H1 (cell line): ENCODE data around the gene SFT2D1. TPM values are rescaled to one million over a fixed set of nuclear protein-coding genes. Genes with fewer than 3 reads are reported as not detected.

Source experiments
- CTCF ChIA-PET: fragments of 300-600 bp; sonication (Branson Sonifier 250); formaldehyde crosslinking; loops from one replicate; lab custom pipeline; 2021; ENCODE audit not compliant: partially characterized antibody; lab: Charles Lee
- POLR2A ChIA-PET: fragments of 300-600 bp; sonication (Branson Sonifier 250); formaldehyde crosslinking; loops from one replicate; lab custom pipeline; 2021; ENCODE audit warnings: inconsistent platforms; ENCODE audit not compliant: partially characterized antibody; lab: Charles Lee
- DNase-seq, 2 experiments: peaks; one replicate each; pipeline versions ENCODE4 v3.0.0 to v3.0.0-alpha.2; 2010 to 2022; ENCODE audit warnings: low spot score in 2 of 2, low read depth in 1 of 2, mixed read lengths in 1 of 2
- FAIRE-seq: peaks from 2 replicates; lab custom pipeline; 2011; peaks lifted over from hg19 to GRCh38; lab: Jason Lieb, UNC
- H2AFZ ChIP-seq: 2 replicates; pipeline ENCODE4 v1.8.1; 2012; ENCODE audit warnings: low read length, inconsistent platforms
- H2AK5ac ChIP-seq: 2 replicates; pipeline ENCODE4 v1.6.1; 2013; ENCODE audit warnings: low read depth, low read length
- H2BK120ac ChIP-seq: replicated peaks from 2 replicates; pipeline ENCODE3; 2013; ENCODE audit warnings: low read depth, low read length, inconsistent platforms
- H2BK12ac ChIP-seq: 2 replicates; pipeline ENCODE4 v1.6.1; 2013; ENCODE audit warnings: low read depth, low read length
- H2BK15ac ChIP-seq: 2 replicates; pipeline ENCODE4 v1.6.1; 2013; ENCODE audit warnings: low read length
- H2BK20ac ChIP-seq: 2 replicates; pipeline ENCODE4 v1.6.1; 2013; ENCODE audit warnings: low read length
- H2BK5ac ChIP-seq: 2 replicates; pipeline ENCODE4 v1.6.1; 2013; ENCODE audit warnings: low read depth, low read length
- H3K14ac ChIP-seq: 2 replicates; pipeline ENCODE4 v1.6.1; 2013; ENCODE audit warnings: inconsistent platforms; ENCODE audit not compliant: insufficient read length
- H3K18ac ChIP-seq: 2 replicates; pipeline ENCODE4 v1.6.1; 2013; ENCODE audit warnings: low read length; ENCODE audit errors: extremely low read depth
- H3K23ac ChIP-seq: 2 replicates; pipeline ENCODE4 v1.6.1; 2013; ENCODE audit warnings: inconsistent platforms; ENCODE audit not compliant: insufficient read length
- H3K23me2 ChIP-seq: 2 replicates; pipeline ENCODE4 v1.6.1; 2013; ENCODE audit warnings: low read depth, low read length
- H3K27ac ChIP-seq: 2 replicates; pipeline ENCODE4 v1.6.1; 2011; ENCODE audit warnings: low read depth, low read length, inconsistent platforms
- H3K27me3 ChIP-seq, 4 experiments: replicated peaks in 1 of 4; 1 replicate in 1 of 4; 2 replicates in 3 of 4; pipeline versions ENCODE4 v1.6.1 to v1.8.1; 2011 to 2013; ENCODE audit warnings: low read length in 3 of 4, mild to moderate bottlenecking in 3 of 4, inconsistent platforms in 2 of 4, mixed read lengths in 2 of 4, moderate library complexity in 1 of 4; ENCODE audit not compliant: control insufficient read depth in 3 of 4, insufficient read depth in 3 of 4; ENCODE audit errors: extremely low read depth in 1 of 4
- H3K36me3 ChIP-seq, 4 experiments: 2 replicates each; pipeline versions ENCODE4 v1.6.1 to v1.8.1; 2011 to 2013; ENCODE audit warnings: mild to moderate bottlenecking in 4 of 4, low read length in 3 of 4, moderate library complexity in 2 of 4, control low read depth in 1 of 4, inconsistent platforms in 1 of 4; ENCODE audit not compliant: insufficient read depth in 4 of 4, control insufficient read depth in 2 of 4
- H3K4ac ChIP-seq: replicated peaks from 2 replicates; pipeline ENCODE3; 2013; ENCODE audit warnings: low read length, low read depth, mixed read lengths, inconsistent platforms; ENCODE audit not compliant: insufficient read length
- H3K4me1 ChIP-seq, 4 experiments: replicated peaks in 1 of 4; 1 replicate in 1 of 4; 2 replicates in 3 of 4; pipeline versions ENCODE4 v1.6.1 to v1.8.1; 2011 to 2013; ENCODE audit warnings: low read length in 3 of 4, inconsistent platforms in 2 of 4, mixed read lengths in 1 of 4; ENCODE audit not compliant: insufficient read depth in 4 of 4, control insufficient read depth in 3 of 4
- H3K4me2 ChIP-seq, 2 experiments: 2 replicates each; pipeline versions ENCODE4 v1.6.1 to v1.8.1; 2011 to 2013; ENCODE audit warnings: low read depth in 2 of 2, low read length in 2 of 2, control low read depth in 1 of 2, inconsistent platforms in 1 of 2, mild to moderate bottlenecking in 1 of 2; ENCODE audit not compliant: insufficient read depth in 1 of 2
- H3K4me3 ChIP-seq, 4 experiments: fragments of 200-600, 300-600 bp in 1 of 4; sonication (generic), shearing (Covaris generic), sonication (Bioruptor Twin) in 1 of 4; 2 replicates each; pipeline versions ENCODE4 v1.5.1 to v1.8.1; 2011 to 2016; ENCODE audit warnings: low read length in 4 of 4, low read depth in 3 of 4, control low read depth in 2 of 4, inconsistent platforms in 2 of 4, mild to moderate bottlenecking in 2 of 4, mixed read lengths in 1 of 4, moderate library complexity in 1 of 4; ENCODE audit not compliant: insufficient read depth in 2 of 4; ENCODE audit errors: extremely low read depth in 1 of 4
- H3K56ac ChIP-seq: replicated peaks from 2 replicates; pipeline ENCODE3; 2013; ENCODE audit warnings: low read depth, mild to moderate bottlenecking, mixed read lengths, low read length, inconsistent platforms; ENCODE audit not compliant: insufficient read length
- H3K79me1 ChIP-seq: 2 replicates; pipeline ENCODE4 v1.6.1; 2013; ENCODE audit warnings: low read depth, low read length, control low read depth
- H3K79me2 ChIP-seq, 2 experiments: 2 replicates each; pipeline versions ENCODE4 v1.6.1 to v1.8.1; 2012 to 2013; ENCODE audit warnings: low read length in 2 of 2, mild to moderate bottlenecking in 2 of 2, inconsistent platforms in 1 of 2; ENCODE audit not compliant: insufficient read depth in 2 of 2, control insufficient read depth in 1 of 2
- H3K9ac ChIP-seq, 4 experiments: replicated peaks in 1 of 4; 1 replicate in 1 of 4; 2 replicates in 3 of 4; pipeline versions ENCODE4 v1.6.1 to v1.8.1; 2011 to 2013; ENCODE audit warnings: low read depth in 3 of 4, low read length in 3 of 4, control low read depth in 2 of 4, mild to moderate bottlenecking in 2 of 4, moderate library complexity in 2 of 4, inconsistent platforms in 1 of 4; ENCODE audit errors: extremely low read depth in 1 of 4
- H3K9me3 ChIP-seq, 2 experiments: 2 replicates each; pipeline versions ENCODE4 v1.6.1 to v1.8.1; 2012 to 2013; ENCODE audit warnings: mild to moderate bottlenecking in 2 of 2, moderate library complexity in 2 of 2, control low read depth in 1 of 2, inconsistent platforms in 1 of 2, low read depth in 1 of 2, low read length in 1 of 2, mixed read lengths in 1 of 2; ENCODE audit not compliant: insufficient read depth in 2 of 2
- H4K20me1 ChIP-seq, 2 experiments: replicated peaks in 1 of 2; 2 replicates each; pipeline versions ENCODE3 to v1.8.1; 2011 to 2013; ENCODE audit warnings: inconsistent platforms in 2 of 2, low read length in 2 of 2, mild to moderate bottlenecking in 1 of 2; ENCODE audit not compliant: insufficient read depth in 2 of 2, control insufficient read depth in 1 of 2
- H4K5ac ChIP-seq: 2 replicates; pipeline ENCODE4 v1.6.1; 2013; ENCODE audit warnings: low read length, low read depth, mixed read lengths, inconsistent platforms; ENCODE audit not compliant: insufficient read length
- H4K8ac ChIP-seq: 2 replicates; pipeline ENCODE4 v1.8.0; 2013; ENCODE audit warnings: mild to moderate bottlenecking, moderate library complexity, low read length, inconsistent platforms; ENCODE audit not compliant: insufficient read depth; ENCODE audit errors: extremely low read depth
- H4K91ac ChIP-seq: replicated peaks from 2 replicates; pipeline ENCODE3; 2013; ENCODE audit warnings: low read length, mixed read lengths, inconsistent platforms; ENCODE audit not compliant: insufficient read length
- ATF3 ChIP-seq: IDR thresholded peaks from 2 replicates; pipeline ENCODE4 v1.6.1; 2011; ENCODE audit warnings: low read depth, mild to moderate bottlenecking, low read length; ENCODE audit not compliant: insufficient read depth
- BACH1 ChIP-seq: IDR thresholded peaks from 2 replicates; pipeline ENCODE4 v1.6.1; 2012; ENCODE audit warnings: low read length, improper control_type of control experiment
- BCL11A ChIP-seq, 2 experiments: IDR thresholded peaks; one replicate each; pipeline ENCODE4 v1.6.1; 2011; ENCODE audit warnings: low read depth in 2 of 2, low read length in 2 of 2, mild to moderate bottlenecking in 2 of 2
- CBX8 ChIP-seq: fragments of 300-800, 300-1000 bp; sonication (generic); IDR thresholded peaks from 2 replicates; pipeline ENCODE4 v1.7.1; 2016; ENCODE audit warnings: low read depth, low read length, borderline replicate concordance
- CHD1 ChIP-seq: IDR thresholded peaks from 2 replicates; pipeline ENCODE4 v1.6.1; 2012; ENCODE audit warnings: low read depth, low read length, improper control_type of control experiment
- EGR1 ChIP-seq: IDR thresholded peaks from 2 replicates; pipeline ENCODE4 v1.6.1; 2011; ENCODE audit warnings: low read depth, low read length, borderline replicate concordance
- GABPA ChIP-seq: IDR thresholded peaks from 2 replicates; pipeline ENCODE4 v1.6.1; 2011; ENCODE audit warnings: mild to moderate bottlenecking, low read length, moderate library complexity, borderline replicate concordance; ENCODE audit not compliant: insufficient read depth
- HDAC6 ChIP-seq: IDR thresholded peaks from one replicate; pipeline ENCODE4 v1.7.1; 2012; ENCODE audit warnings: low read depth, mild to moderate bottlenecking, inconsistent platforms, low read length, moderate library complexity
- KDM4A ChIP-seq: IDR thresholded peaks from one replicate; pipeline ENCODE4 v1.7.1; 2012; ENCODE audit warnings: low read depth, mild to moderate bottlenecking, moderate library complexity, low read length, inconsistent platforms; ENCODE audit not compliant: severe bottlenecking
- MAFK ChIP-seq: IDR thresholded peaks from 2 replicates; pipeline ENCODE4 v1.6.1; 2012; ENCODE audit warnings: low read depth, mild to moderate bottlenecking, improper control_type of control experiment, low read length
- RBBP5 ChIP-seq: IDR thresholded peaks from 2 replicates; pipeline ENCODE4 v1.7.1; 2012; ENCODE audit warnings: low read depth, mild to moderate bottlenecking, inconsistent platforms, low read length, moderate library complexity, borderline replicate concordance
- RFX5 ChIP-seq: IDR thresholded peaks from 2 replicates; pipeline ENCODE4 v1.6.1; 2011; ENCODE audit warnings: low read depth, low read length, improper control_type of control experiment, borderline replicate concordance
- SP4 ChIP-seq: IDR thresholded peaks from 2 replicates; pipeline ENCODE4 v1.6.1; 2012; ENCODE audit warnings: low read length, inconsistent platforms
- SUZ12 ChIP-seq: fragments of 200-600 bp; sonication (generic); IDR thresholded peaks from 2 replicates; pipeline ENCODE4 v1.6.1; 2012; ENCODE audit warnings: mild to moderate bottlenecking, inconsistent platforms, low read length, moderate library complexity, mixed read lengths
- WGBS, 2 experiments: shearing (Covaris generic) in 1 of 2; methylation state at CpG; one replicate each; pipeline versions ENCODE4 v1.1.6 to v1.1.7; 2013 to 2015; ENCODE audit warnings: low lambda C conversion rate in 2 of 2, mixed read lengths in 2 of 2, inconsistent platforms in 1 of 2, low coverage in 1 of 2, missing lambda C conversion rate in 1 of 2; ENCODE audit not compliant: insufficient replicate concordance in 2 of 2, insufficient coverage in 1 of 2, insufficient read length in 1 of 2; ENCODE audit errors: extremely low coverage in 1 of 2, missing lambda C conversion rate in 1 of 2; 5-methylcytosine and 5-hydroxymethylcytosine counted together
- polyA plus RNA-seq, 7 experiments: library from polyadenylated mRNA; depleted of rRNA in 3 of 7; stranded (reverse) in 5 of 7; unstranded in 2 of 7; fragments of >200 nt in 5 of 7; fragments of 200-250 nt in 2 of 7; gene quantifications; 1 replicate in 5 of 7; 2 replicates in 1 of 7; 4 replicates in 1 of 7; pipeline versions ENCODE4 v1.2.1 to v1.2.3, GENCODE V29; 2011 to 2013; ENCODE audit warnings: missing spikeins in 2 of 7, mixed read lengths in 2 of 7
- total RNA-seq: library from RNA; stranded (reverse); fragmentation: NEBNext Ultra II Directional; extraction: Animal tissue kit (Norgen Biotek cat#: 25700); gene quantifications from 2 replicates; pipeline ENCODE4 v1.2.1, GENCODE V29; 2021

Gene SFT2D1
- total and polyA plus RNA-seq, 2 of the 8 experiments (the other 6 are each of a cell fraction or from before 2014, with no cell fraction given): 52.3 to 76.1 TPM

- Histone ChIP-seq H4K91ac (no peak overlapping the region), H3K4me2 (no peak overlapping the region), H3K23ac (no peak overlapping the region), H2BK12ac (no peak overlapping the region), H3K9ac (no peak overlapping the region), H4K8ac (peak overlapping the region; percentile 51; the same call in 1 of the 2 replicates), H2AK5ac (no peak overlapping the region), H3K56ac (no peak overlapping the region), H4K20me1 (peaks cover 0 to under 1% of the 10 kb centered on the region in 2 experiments), H3K36me3 (peaks cover 0 to 19% (median 3%) of the 10 kb centered on the region in 4 experiments; a peak in 3 of 8 replicates), H3K4me3 (no peak overlapping the region), H2AFZ (no peak overlapping the region), H3K27me3 (no peaks in the 10 kb centered on the region), H3K27ac (no peak overlapping the region), H2BK5ac (no peak overlapping the region), H3K4ac (no peak overlapping the region), H2BK120ac (no peak overlapping the region), H3K18ac (no peak overlapping the region), H3K14ac (no peak overlapping the region), H3K9me3 (no peaks in the 10 kb centered on the region), H3K23me2 (no peaks in the 10 kb centered on the region), H3K4me1 (0 out of 7 replicates have a peak, but pooled peaks cover 0 to 2% (median 0%) of the 10 kb centered on the region in 4 experiments), H3K79me1 (no peaks in the 10 kb centered on the region; the same call in 1 of the 2 replicates), H4K5ac (no peak overlapping the region), H2BK15ac (no peak overlapping the region), H2BK20ac (no peak overlapping the region), H3K79me2 (no peaks in the 10 kb centered on the region)
- FAIRE-seq: no peak
- CTCF ChIA-PET: interaction anchor here (1.1 to 4.0 kb wide), 11 partner anchors 8 to 144 kb away, joined by 3 to 27 read pairs (median 5); no protein-coding TSS in a partner anchor
- DNase-seq: no peak
- POLR2A ChIA-PET: interaction anchor here (1.1 to 1.7 kb wide), 5 partner anchors 9 to 18 kb away, joined by 3 to 6 read pairs (median 4); partner anchors contain the start of gene PRR18
- 93% methylated on average over 14 of the region's 14 CpGs; no CpG with 5 or more reads in 1 of the 2 experiments for WGBS, 2 experiments
- TF ChIP-seq CBX8: no peak
- no peak for TF ChIP-seq RBBP5
- no peak for TF ChIP-seq ATF3
- TF ChIP-seq BACH1: no peak
- TF ChIP-seq GABPA: no peak
- no peak for TF ChIP-seq SP4
- TF ChIP-seq SUZ12: no peak
- no peak for TF ChIP-seq RFX5
- no peak for TF ChIP-seq BCL11A (IDR thresholded peaks at IDR 0.05; ENCODE audit: low read depth in 2 of 2, low read length in 2 of 2)
- no peak for TF ChIP-seq MAFK
- TF ChIP-seq KDM4A: no peak
- no peak for TF ChIP-seq HDAC6
- no peak for TF ChIP-seq EGR1
- no peak for TF ChIP-seq CHD1
Observed at GRCh38 chr6:166318227-166318626, 24.1 kb downstream of the SFT2D1 start.
